ENCODE data around the gene DHX15. TPM values are rescaled to one million over a fixed set of nuclear protein-coding genes. Genes with fewer than 3 reads are reported as not detected.

DHX15 gene
- total RNA-seq, 4 donors from 2014 or later: 86.8 to 113 (median 94.4) TPM

- TF ChIP-seq CTCF (IDR thresholded peaks at IDR 0.05) (no peak), POLR2A (IDR thresholded peaks at IDR 0.05; ENCODE audit: low read depth) (no peak), EP300 (IDR thresholded peaks at IDR 0.05) (no peak)
These were observed 87.8 kb downstream of the DHX15 start for GRCh38 chr4:24496597-24496996.

GRCh38 chr4:24495388-24495787 is 89.0 kb downstream of the DHX15 start:
- Histone ChIP-seq H3K36me3 (no peaks in the 10 kb centered on the region), H3K9me3 (no peaks in the 10 kb centered on the region), H3K4me1 (no peaks in the 10 kb centered on the region), H3K4me3 (no peak overlapping the region), H3K27me3 (no peaks in the 10 kb centered on the region), H3K27ac (replicated peaks in 1 of 4) (no peak overlapping the region)
- TF ChIP-seq POLR2AphosphoS5 (IDR thresholded peaks at IDR 0.05): no peak
- TF ChIP-seq CTCF (IDR thresholded peaks at IDR 0.05): no peak
- no peak for TF ChIP-seq EP300 (IDR thresholded peaks at IDR 0.05)
- TF ChIP-seq POLR2A (IDR thresholded peaks at IDR 0.05; ENCODE audit: low read depth): no peak
- intact Hi-C loops (cut with DNase I): no loop called here
- DNase-seq (ENCODE audit: extremely low spot score): no peak
- WGBS: 88% methylated on average over 1 of the region's 1 CpG

More at GRCh38 chr4:24496597-24496996, 87.8 kb downstream of the DHX15 start:
- H3K4me1 ChIP-seq: no peaks in the 10 kb centered on the region
- no peaks in the 10 kb centered on the region for H3K9me3 ChIP-seq
- no peaks in the 10 kb centered on the region for H3K27me3 ChIP-seq
- 83% methylated on average over 6 of the region's 6 CpGs for WGBS
- H3K4me3 ChIP-seq: no peak overlapping the region
- intact Hi-C loops (cut with DNase I): no loop called here
- no peaks in the 10 kb centered on the region for H3K36me3 ChIP-seq
- H3K27ac ChIP-seq (replicated peaks in 1 of 4): no peak overlapping the region
- DNase-seq (ENCODE audit: extremely low spot score): no peak

GRCh38 chr4:24489870-24490269 is 94.5 kb downstream of the DHX15 start:
- no peaks in the 10 kb centered on the region for H3K27me3 ChIP-seq
- intact Hi-C loops (cut with DNase I): loop anchor here (5.0 to 10.0 kb wide), 4 partner anchors 417 to 655 kb away; partner anchors contain the start of gene LGI2
- peaks cover 0 to 10% (median 3%) of the 10 kb centered on the region in 4 donors for H3K4me1 ChIP-seq
- no peaks in the 10 kb centered on the region for H3K9me3 ChIP-seq
- WGBS: 43% methylated on average over 2 of the region's 2 CpGs
- TF ChIP-seq POLR2AphosphoS5 (IDR thresholded peaks at IDR 0.05) (peak in 1 of 2 donors; percentile 19), POLR2A (IDR thresholded peaks at IDR 0.05; ENCODE audit: low read depth) (no peak)
- H3K4me3 ChIP-seq: no peak overlapping the region
- no peak for DNase-seq (ENCODE audit: extremely low spot score)
- H3K27ac ChIP-seq (replicated peaks in 1 of 4): no peak overlapping the region
- H3K36me3 ChIP-seq: no peaks in the 10 kb centered on the region

GRCh38 chr4:24488399-24489164 is 95.8 kb downstream of the DHX15 start:
- peaks cover 0 to 10% (median 3%) of the 10 kb centered on the region in 4 donors for H3K4me1 ChIP-seq
- no peak overlapping the region for H3K27ac ChIP-seq (replicated peaks in 1 of 4)
- no peak for DNase-seq (ENCODE audit: extremely low spot score)
- intact Hi-C loops (cut with DNase I): loop anchor here (5.0 to 10.0 kb wide), 4 partner anchors 419 to 656 kb away; partner anchors contain the start of gene LGI2
- H3K9me3 ChIP-seq: no peaks in the 10 kb centered on the region
- no peak for TF ChIP-seq EP300 (IDR thresholded peaks at IDR 0.05)
- TF ChIP-seq POLR2A (IDR thresholded peaks at IDR 0.05; ENCODE audit: low read depth): no peak
- peak; percentile 66 to 89 (median 84) for TF ChIP-seq CTCF (IDR thresholded peaks at IDR 0.05)
- TF ChIP-seq POLR2AphosphoS5 (IDR thresholded peaks at IDR 0.05): peak in 1 of 2 donors; percentile 8
- H3K36me3 ChIP-seq: no peaks in the 10 kb centered on the region
- no peak overlapping the region for H3K4me3 ChIP-seq
- no peaks in the 10 kb centered on the region for H3K27me3 ChIP-seq
- 41% methylated on average over 14 of the region's 15 CpGs for WGBS

GRCh38 chr4:24482871-24483270 is 101.5 kb downstream of the DHX15 start:
- Histone ChIP-seq H3K9me3 (no peaks in the 10 kb centered on the region), H3K4me3 (no peak overlapping the region), H3K27ac (replicated peaks in 1 of 4) (no peak overlapping the region), H3K4me1 (peaks cover 0 to 5% (median 0%) of the 10 kb centered on the region in 4 donors), H3K27me3 (no peaks in the 10 kb centered on the region), H3K36me3 (no peaks in the 10 kb centered on the region)
- intact Hi-C loops (cut with DNase I): loop anchor here (10.0 kb wide), 2 partner anchors 552 to 662 kb away; partner anchors contain the start of gene LGI2
- TF ChIP-seq POLR2A (IDR thresholded peaks at IDR 0.05; ENCODE audit: low read depth) (no peak), EP300 (IDR thresholded peaks at IDR 0.05) (no peak), POLR2AphosphoS5 (IDR thresholded peaks at IDR 0.05) (no peak), CTCF (IDR thresholded peaks at IDR 0.05) (no peak)
- no peak for DNase-seq (ENCODE audit: extremely low spot score)
- WGBS: 89% methylated on average over 4 of the region's 4 CpGs
